ENCODE data around the gene NELL1.

GRCh38 chr11:21480240-21480639 lies 810.9 kb downstream of the NELL1 start:
- TF ChIP-seq ESRRG (CRISPR knock-in tag; IDR thresholded peaks at IDR 0.05) = no peak
- no peak for TF ChIP-seq BACH2 (CRISPR knock-in tag; IDR thresholded peaks at IDR 0.05; ENCODE audit: borderline replicate concordance)
- no peak for TF ChIP-seq ZNF565 (CRISPR knock-in tag; conservative IDR thresholded peaks at IDR 0.05; ENCODE audit: low read depth)
- TF ChIP-seq TOX (CRISPR knock-in tag; IDR thresholded peaks at IDR 0.05; ENCODE audit: borderline replicate concordance) = no peak
- TF ChIP-seq, protein P1, sequence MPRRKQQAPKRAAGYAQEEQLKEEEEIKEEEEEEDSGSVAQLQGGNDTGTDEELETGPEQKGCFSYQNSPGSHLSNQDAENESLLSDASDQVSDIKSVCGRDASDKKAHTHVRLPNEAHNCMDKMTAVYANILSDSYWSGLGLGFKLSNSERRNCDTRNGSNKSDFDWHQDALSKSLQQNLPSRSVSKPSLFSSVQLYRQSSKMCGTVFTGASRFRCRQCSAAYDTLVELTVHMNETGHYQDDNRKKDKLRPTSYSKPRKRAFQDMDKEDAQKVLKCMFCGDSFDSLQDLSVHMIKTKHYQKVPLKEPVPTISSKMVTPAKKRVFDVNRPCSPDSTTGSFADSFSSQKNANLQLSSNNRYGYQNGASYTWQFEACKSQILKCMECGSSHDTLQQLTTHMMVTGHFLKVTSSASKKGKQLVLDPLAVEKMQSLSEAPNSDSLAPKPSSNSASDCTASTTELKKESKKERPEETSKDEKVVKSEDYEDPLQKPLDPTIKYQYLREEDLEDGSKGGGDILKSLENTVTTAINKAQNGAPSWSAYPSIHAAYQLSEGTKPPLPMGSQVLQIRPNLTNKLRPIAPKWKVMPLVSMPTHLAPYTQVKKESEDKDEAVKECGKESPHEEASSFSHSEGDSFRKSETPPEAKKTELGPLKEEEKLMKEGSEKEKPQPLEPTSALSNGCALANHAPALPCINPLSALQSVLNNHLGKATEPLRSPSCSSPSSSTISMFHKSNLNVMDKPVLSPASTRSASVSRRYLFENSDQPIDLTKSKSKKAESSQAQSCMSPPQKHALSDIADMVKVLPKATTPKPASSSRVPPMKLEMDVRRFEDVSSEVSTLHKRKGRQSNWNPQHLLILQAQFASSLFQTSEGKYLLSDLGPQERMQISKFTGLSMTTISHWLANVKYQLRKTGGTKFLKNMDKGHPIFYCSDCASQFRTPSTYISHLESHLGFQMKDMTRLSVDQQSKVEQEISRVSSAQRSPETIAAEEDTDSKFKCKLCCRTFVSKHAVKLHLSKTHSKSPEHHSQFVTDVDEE (CRISPR knock-in tag; IDR thresholded peaks at IDR 0.05) = no peak
- no peak for TF ChIP-seq CSRNP3 (CRISPR knock-in tag; IDR thresholded peaks at IDR 0.05)
- TF ChIP-seq ZNF8 (CRISPR knock-in tag; IDR thresholded peaks at IDR 0.05) = no peak
- no peak for TF ChIP-seq ARNTL (CRISPR knock-in tag; IDR thresholded peaks at IDR 0.05; ENCODE audit: borderline replicate concordance, low read depth)

All from SK-N-SH treated with all-trans-retinoic acid at 6 μM for 48 hours (cell line).